Upper lobe of left lung (tissue), 4 donors: ENCODE measurements around the gene NEURL1.

Experiments
- CTCF ChIP-seq, 6 experiments: fragments of 450-650 bp in 4 of 6; fragments of 200-600 bp in 2 of 6; sonication (generic) in 2 of 6; IDR thresholded peaks; one replicate each; pipeline ENCODE4 v1.5.1; 2016 to 2019; ENCODE audit warnings: antibody characterized with exemption in 6 of 6
- POLR2A ChIP-seq, 4 donors: fragments of 450-650 bp; IDR thresholded peaks; one replicate each; pipeline ENCODE4 v1.5.1; 2016 to 2017; ENCODE audit warnings: antibody characterized with exemption in 4 of 4, mild to moderate bottlenecking in 2 of 4

- TF ChIP-seq CTCF (IDR thresholded peaks at IDR 0.05): no peak
- TF ChIP-seq POLR2A (IDR thresholded peaks at IDR 0.05): no peak
Measured at GRCh38 chr10:103467406-103467805, 26.1 kb upstream of the NEURL1 start.
